IMR-90 (cell line): ENCODE data around the gene SPINT3. TPM values are rescaled to one million over a fixed set of nuclear protein-coding genes. Genes with fewer than 3 reads are reported as not detected.

ENCODE experiments used
- ATAC-seq: fragments of 200-7000 bp; cut with Tn5 transposase; 2 replicates; pipeline ENCODE4 v1.9.1; 2020; ENCODE audit warnings: low read depth, mild to moderate bottlenecking, moderate library complexity
- BruUV-seq: library from RNA; stranded (reverse); fragments of 400-500 nt; replicated peaks from 2 replicates; lab custom pipeline; 2021; lab: Mats Ljungman, UMichigan
- CTCF ChIA-PET: fragments of 300-600 bp; formaldehyde crosslinking; extraction: SDS; loops from one replicate; lab custom pipeline; 2021; ENCODE audit warnings: antibody characterized with exemption; lab: Yijun Ruan, JAX
- POLR2A ChIA-PET: fragments of 300-600 bp; sonication (Branson Sonifier 250); formaldehyde crosslinking; loops from one replicate; lab custom pipeline; 2022; ENCODE audit warnings: antibody characterized with exemption; ENCODE audit not compliant: unreplicated experiment; lab: Charles Lee
- DNase-seq: peaks from one replicate; pipeline ENCODE4 v3.0.0; 2013
- H2AFZ ChIP-seq: replicated peaks from 2 replicates; pipeline ENCODE3; 2013; ENCODE audit warnings: low read length, mild to moderate bottlenecking; ENCODE audit not compliant: poor library complexity
- H2AK5ac ChIP-seq: 2 replicates; pipeline ENCODE4 v1.6.1; 2013; ENCODE audit warnings: low read depth, low read length, inconsistent platforms
- H2AK9ac ChIP-seq: replicated peaks from 2 replicates; pipeline ENCODE3; 2013; ENCODE audit warnings: mild to moderate bottlenecking, low read depth, low read length, moderate library complexity; ENCODE audit not compliant: poor library complexity
- H2BK120ac ChIP-seq: 2 replicates; pipeline ENCODE4 v1.6.1; 2013; ENCODE audit warnings: low read depth, low read length, inconsistent platforms
- H2BK15ac ChIP-seq: 3 replicates; pipeline ENCODE4 v1.6.1; 2013; ENCODE audit warnings: low read depth, low read length, inconsistent platforms
- H2BK20ac ChIP-seq: 2 replicates; pipeline ENCODE4 v1.6.1; 2013; ENCODE audit warnings: low read depth, mild to moderate bottlenecking, inconsistent platforms, low read length, moderate library complexity
- H2BK5ac ChIP-seq: 2 replicates; pipeline ENCODE4 v1.6.1; 2013; ENCODE audit warnings: mild to moderate bottlenecking, low read depth, low read length, inconsistent platforms; ENCODE audit not compliant: poor library complexity, severe bottlenecking
- H3K14ac ChIP-seq: replicated peaks from 2 replicates; pipeline ENCODE4 v1.6.1; 2013; ENCODE audit warnings: low read depth, low read length, inconsistent platforms
- H3K18ac ChIP-seq: 2 replicates; pipeline ENCODE4 v1.6.1; 2013; ENCODE audit warnings: low read depth, low read length, control low read depth
- H3K23ac ChIP-seq: 2 replicates; pipeline ENCODE4 v1.6.1; 2013; ENCODE audit warnings: low read depth, low read length, inconsistent platforms
- H3K27ac ChIP-seq: 2 replicates; pipeline ENCODE4 v1.5.1; 2013; ENCODE audit warnings: mild to moderate bottlenecking, control low read depth, low read length; ENCODE audit not compliant: insufficient read depth
- H3K27me3 ChIP-seq: 2 replicates; pipeline ENCODE4 v1.6.1; 2013; ENCODE audit warnings: low read length; ENCODE audit not compliant: control insufficient read depth, insufficient read depth
- H3K36me3 ChIP-seq: 2 replicates; pipeline ENCODE4 v1.6.1; 2013; ENCODE audit warnings: low read length, mixed read lengths; ENCODE audit not compliant: control insufficient read depth, insufficient read depth
- H3K4ac ChIP-seq: 2 replicates; pipeline ENCODE4 v1.6.1; 2013; ENCODE audit warnings: low read depth, low read length, inconsistent platforms
- H3K4me1 ChIP-seq: 2 replicates; pipeline ENCODE4 v1.6.1; 2013; ENCODE audit warnings: low read length, mixed read lengths; ENCODE audit not compliant: control insufficient read depth, insufficient read depth
- H3K4me2 ChIP-seq: 2 replicates; pipeline ENCODE4 v1.6.1; 2013; ENCODE audit warnings: low read depth, mild to moderate bottlenecking, control low read depth, low read length, moderate library complexity
- H3K4me3 ChIP-seq: 2 replicates; pipeline ENCODE4 v1.5.1; 2013; ENCODE audit warnings: low read depth, mild to moderate bottlenecking, control low read depth, low read length, moderate library complexity; ENCODE audit not compliant: insufficient read depth
- H3K56ac ChIP-seq: 2 replicates; pipeline ENCODE4 v1.6.1; 2013; ENCODE audit warnings: low read length, inconsistent platforms; ENCODE audit not compliant: insufficient read depth; ENCODE audit errors: extremely low read depth
- H3K79me1 ChIP-seq, 2 experiments: 2 replicates each; pipeline ENCODE4 v1.6.1; 2013; ENCODE audit warnings: low read length in 2 of 2, inconsistent platforms in 1 of 2, low read depth in 1 of 2
- H3K9ac ChIP-seq: 2 replicates; pipeline ENCODE4 v1.6.1; 2013; ENCODE audit warnings: low read depth, low read length, control low read depth
- H3K9me1 ChIP-seq: 2 replicates; pipeline ENCODE4 v1.6.1; 2013; ENCODE audit warnings: low read length, inconsistent platforms; ENCODE audit not compliant: insufficient read depth
- H3K9me3 ChIP-seq: 2 replicates; pipeline ENCODE4 v1.6.1; 2013; ENCODE audit warnings: low read length; ENCODE audit not compliant: control insufficient read depth, insufficient read depth
- H4K20me1 ChIP-seq: 2 replicates; pipeline ENCODE4 v1.6.1; 2013; ENCODE audit warnings: low read length, inconsistent platforms; ENCODE audit not compliant: insufficient read depth
- H4K5ac ChIP-seq: 2 replicates; pipeline ENCODE4 v1.6.1; 2013; ENCODE audit warnings: mild to moderate bottlenecking, low read depth, low read length, control low read depth
- H4K8ac ChIP-seq, 2 experiments: 2 replicates each; pipeline ENCODE4 v1.6.1; 2013; ENCODE audit warnings: low read depth in 2 of 2, low read length in 2 of 2, control low read depth in 1 of 2, inconsistent platforms in 1 of 2
- H4K91ac ChIP-seq: 2 replicates; pipeline ENCODE4 v1.6.1; 2013; ENCODE audit warnings: low read depth, low read length, inconsistent platforms; ENCODE audit not compliant: insufficient read depth
- BHLHE40 ChIP-seq: fragments of 150-350 bp; IDR thresholded peaks from 2 replicates; pipeline ENCODE4 v1.6.1; 2016; ENCODE audit warnings: mild to moderate bottlenecking, low read depth, low read length
- CEBPB ChIP-seq: IDR thresholded peaks from 2 replicates; pipeline ENCODE4 v1.6.1; 2012; ENCODE audit warnings: low read depth, low read length, improper control_type of control experiment
- CHD1 ChIP-seq: IDR thresholded peaks from 2 replicates; pipeline ENCODE4 v1.6.1; 2012; ENCODE audit warnings: low read depth, low read length, improper control_type of control experiment
- MAFK ChIP-seq: IDR thresholded peaks from 2 replicates; pipeline ENCODE4 v1.6.1; 2012; ENCODE audit warnings: low read depth, low read length, improper control_type of control experiment
- MAZ ChIP-seq: IDR thresholded peaks from 2 replicates; pipeline ENCODE4 v1.6.1; 2012; ENCODE audit warnings: low read depth, mild to moderate bottlenecking, low read length, improper control_type of control experiment, moderate library complexity, borderline replicate concordance
- MXI1 ChIP-seq: IDR thresholded peaks from 2 replicates; pipeline ENCODE4 v1.6.1; 2012; ENCODE audit warnings: low read depth, mild to moderate bottlenecking, low read length, moderate library complexity, borderline replicate concordance
- NFE2L2 ChIP-seq: fragments of 150-350 bp; IDR thresholded peaks from 2 replicates; pipeline ENCODE4 v1.6.1; 2016; ENCODE audit warnings: low read depth, mild to moderate bottlenecking, low read length
- POLR2A ChIP-seq: IDR thresholded peaks from 2 replicates; pipeline ENCODE4 v1.6.1; 2012; ENCODE audit warnings: mild to moderate bottlenecking, low read depth, low read length
- RAD21 ChIP-seq: IDR thresholded peaks from 2 replicates; pipeline ENCODE4 v1.6.1; 2012; ENCODE audit warnings: low read length, improper control_type of control experiment
- RCOR1 ChIP-seq: IDR thresholded peaks from 2 replicates; pipeline ENCODE4 v1.6.1; 2012; ENCODE audit warnings: mild to moderate bottlenecking, low read length, improper control_type of control experiment; ENCODE audit not compliant: insufficient replicate concordance
- RFX5 ChIP-seq: IDR thresholded peaks from 2 replicates; pipeline ENCODE4 v1.8.0; 2012; ENCODE audit warnings: low read depth, mild to moderate bottlenecking, low read length, moderate library complexity
- SMC3 ChIP-seq: fragments of 150-350 bp; IDR thresholded peaks from 2 replicates; pipeline ENCODE4 v1.6.1; 2016; ENCODE audit warnings: low read depth, mild to moderate bottlenecking, antibody characterized with exemption, low read length, moderate library complexity
- WGBS, 2 experiments: methylation state at CpG; one replicate each; pipeline versions ENCODE4 v1.1.5 to v1.1.7; 2013; ENCODE audit warnings: missing lambda C conversion rate in 2 of 2; ENCODE audit not compliant: insufficient read length in 1 of 2; ENCODE audit errors: extremely low coverage in 2 of 2; 5-methylcytosine and 5-hydroxymethylcytosine counted together
- dilution Hi-C: fragments of 300-500 bp; cut with HindIII; formaldehyde crosslinking; loops from one replicate; pipeline ENCODE4 v1.14.3; 2018; ENCODE audit warnings: low sequenced_read_pairs; ENCODE audit not compliant: unreplicated experiment
- in situ Hi-C: fragments of 300-500 bp; cut with MboI; formaldehyde crosslinking; loops from 3 replicates; pipeline ENCODE4 v1.14.3; 2019; ENCODE audit warnings: low sequenced_read_pairs, inconsistent platforms, mixed read lengths
- intact Hi-C: fragments of 100-400 bp; cut with micrococcal nuclease; formaldehyde crosslinking; loops from 2 replicates; pipeline ENCODE4 v1.10.0; 2022
- polyA plus RNA-seq, 3 experiments: library from polyadenylated mRNA; depleted of rRNA; stranded (reverse); fragments of >200 nt; gene quantifications; 2 replicates each; pipeline ENCODE4 v1.2.3, GENCODE V29; 2012; ENCODE audit warnings: low replicate concordance in 1 of 3
- total RNA-seq: library from RNA; depleted of rRNA; stranded (reverse); fragments of >200 nt; gene quantifications from 2 replicates; pipeline ENCODE4 v1.2.3, GENCODE V29; 2012
- TF ChIP-seq, protein P1 (sequence below): fragments of 150-350 bp; IDR thresholded peaks from 2 replicates; pipeline ENCODE4 v1.6.1; 2017; ENCODE audit warnings: mild to moderate bottlenecking, antibody characterized with exemption, low read length, low read depth
- TF ChIP-seq, protein P2 (sequence below): fragments of 150-350 bp; IDR thresholded peaks from 2 replicates; pipeline ENCODE4 v1.6.1; 2016; ENCODE audit warnings: low read depth, mild to moderate bottlenecking, low read length, moderate library complexity, borderline replicate concordance

SPINT3 gene
- total and polyA plus RNA-seq, 2 of the 4 experiments (the other 2 are of a cell fraction): not detected

DNA sequence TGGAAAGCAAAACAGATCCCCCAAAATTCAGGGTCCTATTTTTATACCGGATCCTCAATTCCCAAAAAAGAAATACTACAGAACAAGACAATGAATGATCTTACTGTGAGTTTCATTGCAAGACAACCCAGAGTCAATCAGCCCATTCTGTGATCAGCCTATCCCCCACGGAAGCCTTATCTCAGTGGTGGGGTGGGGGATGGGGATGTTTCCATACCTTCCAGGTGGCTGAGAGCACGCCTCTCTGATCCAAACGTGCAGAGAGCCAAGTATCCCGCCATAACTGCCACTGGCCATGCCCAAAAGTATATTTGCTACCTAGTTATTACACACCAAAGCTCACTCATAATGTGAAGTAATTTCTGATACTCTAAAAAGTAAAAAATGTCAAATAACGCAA is 30.7 kb downstream of the SPINT3 start:
- no peak overlapping the region for H2AK5ac ChIP-seq
- no peak overlapping the region for H2AK9ac ChIP-seq
- H3K4me3 ChIP-seq: no peak overlapping the region
- H3K4ac ChIP-seq: no peak overlapping the region
- no peaks in the 10 kb centered on the region for H3K36me3 ChIP-seq
- H3K4me2 ChIP-seq: no peak overlapping the region
- no peak overlapping the region for H3K23ac ChIP-seq
- no peaks in the 10 kb centered on the region for H4K20me1 ChIP-seq
- ATAC-seq (no peak), DNase-seq (no peak)
- intact Hi-C loops: no loop called here
- WGBS, 2 experiments: no CpG with 5 or more reads among the region's 6 CpGs
- H3K27me3 ChIP-seq: peaks cover 7% of the 10 kb centered on the region
- no peak overlapping the region for H3K9ac ChIP-seq
- BruUV-seq: no TSS peak
- no peak overlapping the region for H2AFZ ChIP-seq
- no peak overlapping the region for H4K8ac ChIP-seq
- H3K18ac ChIP-seq: no peak overlapping the region
- no peak overlapping the region for H2BK15ac ChIP-seq
- TF ChIP-seq CHD1 (no peak), MAFK (no peak), RFX5 (no peak), RAD21 (no peak), CEBPB (no peak), SMC3 (no peak), MXI1 (no peak), MAZ (no peak), BHLHE40 (no peak), RCOR1 (no peak), POLR2A (no peak), NFE2L2 (no peak)
- TF ChIP-seq, protein P1, sequence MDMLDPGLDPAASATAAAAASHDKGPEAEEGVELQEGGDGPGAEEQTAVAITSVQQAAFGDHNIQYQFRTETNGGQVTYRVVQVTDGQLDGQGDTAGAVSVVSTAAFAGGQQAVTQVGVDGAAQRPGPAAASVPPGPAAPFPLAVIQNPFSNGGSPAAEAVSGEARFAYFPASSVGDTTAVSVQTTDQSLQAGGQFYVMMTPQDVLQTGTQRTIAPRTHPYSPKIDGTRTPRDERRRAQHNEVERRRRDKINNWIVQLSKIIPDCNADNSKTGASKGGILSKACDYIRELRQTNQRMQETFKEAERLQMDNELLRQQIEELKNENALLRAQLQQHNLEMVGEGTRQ: no peak
- TF ChIP-seq, protein P2, sequence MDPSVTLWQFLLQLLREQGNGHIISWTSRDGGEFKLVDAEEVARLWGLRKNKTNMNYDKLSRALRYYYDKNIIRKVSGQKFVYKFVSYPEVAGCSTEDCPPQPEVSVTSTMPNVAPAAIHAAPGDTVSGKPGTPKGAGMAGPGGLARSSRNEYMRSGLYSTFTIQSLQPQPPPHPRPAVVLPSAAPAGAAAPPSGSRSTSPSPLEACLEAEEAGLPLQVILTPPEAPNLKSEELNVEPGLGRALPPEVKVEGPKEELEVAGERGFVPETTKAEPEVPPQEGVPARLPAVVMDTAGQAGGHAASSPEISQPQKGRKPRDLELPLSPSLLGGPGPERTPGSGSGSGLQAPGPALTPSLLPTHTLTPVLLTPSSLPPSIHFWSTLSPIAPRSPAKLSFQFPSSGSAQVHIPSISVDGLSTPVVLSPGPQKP: no peak
- CTCF ChIA-PET: interaction anchor here (0.9 kb wide), 1 partner anchor 122 kb away, joined by 3 read pairs; the partner anchor contains the start of gene SYS1
- no peak overlapping the region for H3K56ac ChIP-seq
- H2BK120ac ChIP-seq: no peak overlapping the region
- no peak overlapping the region for H3K27ac ChIP-seq
- dilution Hi-C loops: no loop called here
- no peak overlapping the region for H3K14ac ChIP-seq
- no peaks in the 10 kb centered on the region for H3K79me1 ChIP-seq
- no peak overlapping the region for H4K5ac ChIP-seq
- H3K9me1 ChIP-seq: no peaks in the 10 kb centered on the region
- in situ Hi-C loops: no loop called here
- H2BK5ac ChIP-seq: no peak overlapping the region
- H3K9me3 ChIP-seq: no peaks in the 10 kb centered on the region
- POLR2A ChIA-PET: no interaction called here
- H3K4me1 ChIP-seq: no peaks in the 10 kb centered on the region
- no peak overlapping the region for H4K91ac ChIP-seq
- no peak overlapping the region for H2BK20ac ChIP-seq
